GM19395 (cell line): Measurements from ENCODE around the gene ELL3.
"Not testable (repeated sequence)": the region's sequence is repeated elsewhere in the genome, so short reads cannot be mapped to it uniquely, and the experiment has no call there.

Experiments
- ATAC-seq: cut with Tn5 transposase; IDR thresholded peaks from one replicate; pipeline ENCODE4 v1.9.1; 2021; ENCODE audit warnings: mild to moderate bottlenecking, moderate library complexity; ENCODE audit not compliant: unreplicated experiment

The ELL3 gene

GRCh38 chr15:43726306-43726705, 50.5 kb downstream of the ELL3 start:
- not testable (repeated sequence) for ATAC-seq

DNA sequence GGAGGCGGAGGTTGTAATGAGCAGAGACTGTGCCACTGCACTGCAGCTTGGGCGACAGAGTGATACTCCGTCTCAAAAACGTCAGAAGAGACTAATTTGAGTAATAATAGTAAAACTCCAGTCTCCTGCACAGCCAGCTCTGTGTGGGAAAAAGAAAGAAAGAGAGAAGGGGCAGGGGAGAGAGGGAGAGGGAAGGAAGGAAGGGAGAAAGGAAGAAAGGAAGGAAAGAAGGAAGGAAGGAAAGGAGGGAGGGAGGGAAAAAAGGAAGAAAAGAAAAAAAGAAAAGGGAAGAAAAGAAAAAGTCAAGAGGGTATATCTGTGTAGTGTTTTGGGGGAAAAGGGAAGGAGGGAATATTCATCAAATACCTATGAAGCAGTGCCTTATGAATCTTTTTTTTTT, 53.6 kb downstream of the ELL3 start:
- ATAC-seq: no peak
